Activated T-helper 2 cell treated with anti-CD3 and anti-CD28 coated beads, Interferon-gamma antibody, Interleukin-2, Interleukin-4, amounts not matched to agents 10 μg/mL and 5 μg/mL and 100 μg/mL, durations not matched to agents 14 hours and 24 hours and 36 hours (primary cell): ENCODE measurements around the gene BBS12. TPM values are rescaled to one million over a fixed set of nuclear protein-coding genes. Genes with fewer than 3 reads are reported as not detected.

Experiments
- DNase-seq: peaks from one replicate; pipeline ENCODE4 v3.0.0; 2021; ENCODE audit warnings: low spot score
- H3K27ac Mint-ChIP-seq: one replicate; pipeline ENCODE4 v1.8.0; 2021; ENCODE audit warnings: mixed read lengths
- H3K27me3 Mint-ChIP-seq: one replicate; pipeline ENCODE4 v1.8.0; 2021; ENCODE audit warnings: low read depth, mixed read lengths
- H3K36me3 Mint-ChIP-seq: one replicate; pipeline ENCODE4 v1.8.0; 2021; ENCODE audit warnings: low read depth, mixed read lengths
- H3K4me1 Mint-ChIP-seq: one replicate; pipeline ENCODE4 v1.8.0; 2021; ENCODE audit warnings: low read depth, mixed read lengths
- H3K4me3 Mint-ChIP-seq: one replicate; pipeline ENCODE4 v1.8.0; 2021; ENCODE audit warnings: low read depth, mild to moderate bottlenecking, moderate library complexity, mixed read lengths
- H3K9me3 Mint-ChIP-seq: one replicate; pipeline ENCODE4 v1.8.0; 2021; ENCODE audit warnings: mixed read lengths
- intact Hi-C: fragments of 100-400 bp; cut with micrococcal nuclease; formaldehyde crosslinking; loops from one replicate; pipeline ENCODE4 v1.15.1; 2023
- total RNA-seq: library from RNA; stranded (reverse); gene quantifications from 2 replicates; pipeline ENCODE4 v1.2.3, GENCODE V29; 2022

BBS12 gene
- total RNA-seq, 1 donor from 2014 or later: 3.7 TPM

GRCh38 chr4:122758033-122758432, 25.5 kb downstream of the BBS12 start:
- no peaks in the 10 kb centered on the region for H3K36me3 Mint-ChIP-seq

GRCh38 chr4:122759639-122760310, 27.3 kb downstream of the BBS12 start:
- intact Hi-C loops: loop anchor here (2.0 to 5.0 kb wide), 2 partner anchors 163 to 338 kb away; partner anchors contain the start of gene NUDT6
- Mint-ChIP-seq H3K9me3 (no peaks in the 10 kb centered on the region), H3K27ac (no peak overlapping the region), H3K4me3 (no peak overlapping the region), H3K27me3 (peaks cover 11% of the 10 kb centered on the region), H3K4me1 (peaks cover 23% of the 10 kb centered on the region), H3K36me3 (no peaks in the 10 kb centered on the region)
- no peak for DNase-seq

More at GRCh38 chr4:122758033-122758432, 25.5 kb downstream of the BBS12 start:
- Mint-ChIP-seq H3K27me3 (peaks cover 23% of the 10 kb centered on the region), H3K27ac (no peak overlapping the region), H3K9me3 (no peaks in the 10 kb centered on the region), H3K4me1 (peaks cover 15% of the 10 kb centered on the region), H3K4me3 (no peak overlapping the region)
- no peak for DNase-seq
- intact Hi-C loops: loop anchor here (2.0 to 5.0 kb wide), 2 partner anchors 165 to 339 kb away; partner anchors contain the start of gene NUDT6

DNA sequence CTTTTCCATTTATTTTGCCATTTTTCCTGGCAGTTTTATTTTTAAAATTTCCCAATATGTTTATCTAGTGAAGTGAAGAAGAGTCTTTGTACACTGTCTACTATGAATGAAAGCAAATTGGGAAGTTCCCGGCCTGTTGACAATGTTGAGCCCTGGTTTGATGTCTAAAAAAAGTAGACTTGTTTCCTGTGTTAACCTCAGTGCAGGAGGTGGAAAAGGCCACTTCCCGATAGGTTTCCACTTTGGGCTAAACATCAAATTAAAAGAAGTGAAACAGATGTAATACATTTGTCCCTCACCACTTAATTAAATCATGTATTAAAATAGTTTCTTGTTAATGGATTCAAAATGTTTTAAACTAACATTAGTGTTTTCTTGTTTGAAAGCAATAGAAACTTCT, 30.0 kb downstream of the BBS12 start:
- H3K4me1 Mint-ChIP-seq: peaks cover 28% of the 10 kb centered on the region
- H3K9me3 Mint-ChIP-seq: no peaks in the 10 kb centered on the region
- no peak overlapping the region for H3K27ac Mint-ChIP-seq
- H3K4me3 Mint-ChIP-seq: no peak overlapping the region
- DNase-seq: no peak
- peaks cover 1% of the 10 kb centered on the region for H3K27me3 Mint-ChIP-seq
- no peaks in the 10 kb centered on the region for H3K36me3 Mint-ChIP-seq
- intact Hi-C loops: loop anchor here (1.0 kb wide), 1 partner anchor 65 kb away; no protein-coding TSS in a partner anchor

DNA sequence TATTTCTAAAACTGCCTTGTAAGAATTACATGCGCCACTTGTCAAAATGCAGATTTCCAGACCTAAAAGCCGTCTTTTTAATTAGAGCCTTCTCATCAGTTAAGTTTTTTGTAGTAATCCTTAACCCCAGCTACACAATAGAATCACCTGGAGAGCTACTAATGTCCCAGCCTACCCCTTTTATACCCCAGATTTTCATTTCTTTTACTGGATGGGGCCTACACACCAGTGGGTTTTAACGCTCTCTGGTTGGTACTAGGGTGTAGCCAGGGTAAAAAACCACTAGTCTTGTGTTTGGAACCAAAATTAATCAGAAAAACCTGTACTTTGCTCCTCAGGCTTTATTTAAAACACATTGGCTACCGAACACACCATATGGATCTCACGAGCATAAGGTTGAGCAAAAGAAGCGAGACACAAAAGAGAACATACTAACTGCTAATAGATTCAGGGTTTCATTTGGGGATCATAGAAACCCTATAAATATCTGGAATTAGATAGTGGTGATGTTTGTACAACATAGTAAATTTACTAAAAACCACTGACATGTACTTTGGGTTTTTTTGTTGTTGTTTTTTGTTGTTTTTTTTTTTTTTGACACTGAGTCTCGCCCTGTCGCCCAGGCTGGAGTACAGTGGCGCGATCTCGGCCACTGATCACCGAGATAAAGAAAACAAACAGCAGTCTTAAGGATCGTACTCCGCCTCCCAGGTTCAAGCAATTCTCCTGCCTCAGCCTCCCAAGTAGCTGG, 30.6 kb downstream of the BBS12 start:
- H3K36me3 Mint-ChIP-seq: no peaks in the 10 kb centered on the region
- H3K27ac Mint-ChIP-seq: no peak overlapping the region
- DNase-seq: no peak
- intact Hi-C loops: loop anchor here (1.0 kb wide), 1 partner anchor 64 kb away; no protein-coding TSS in a partner anchor
- peaks cover 24% of the 10 kb centered on the region for H3K4me1 Mint-ChIP-seq
- no peaks in the 10 kb centered on the region for H3K27me3 Mint-ChIP-seq
- H3K4me3 Mint-ChIP-seq: no peak overlapping the region
- H3K9me3 Mint-ChIP-seq: no peaks in the 10 kb centered on the region

- Mint-ChIP-seq H3K36me3 (no peaks in the 10 kb centered on the region), H3K27me3 (no peaks in the 10 kb centered on the region), H3K4me1 (peaks cover 22% of the 10 kb centered on the region), H3K27ac (peak overlapping the region; percentile 56), H3K9me3 (no peaks in the 10 kb centered on the region), H3K4me3 (no peak overlapping the region)
- intact Hi-C loops: loop anchor here (1.0 to 2.0 kb wide), 3 partner anchors 17 to 50 kb away; no protein-coding TSS in a partner anchor
- no peak for DNase-seq
Observed at GRCh38 chr4:122764071-122764820, 31.7 kb downstream of the BBS12 start.

DNA sequence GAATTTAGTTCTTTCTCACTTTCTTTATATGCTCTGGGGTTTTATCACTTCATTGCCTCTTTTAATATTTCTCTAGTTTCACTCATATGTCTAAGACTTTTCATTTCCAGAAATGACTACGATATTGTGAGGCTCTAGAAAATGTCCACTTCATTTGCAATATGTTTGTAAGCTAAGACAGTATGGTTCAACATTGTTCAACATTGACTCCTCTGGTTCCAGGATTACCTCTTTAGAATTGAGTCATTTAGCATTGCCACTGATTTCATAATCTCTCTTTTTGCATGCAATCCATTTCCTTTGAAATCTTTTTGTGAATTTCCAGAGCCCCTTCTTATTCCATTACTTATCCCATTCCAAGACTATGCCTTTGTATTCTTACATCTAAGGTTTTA, 32.3 kb downstream of the BBS12 start:
- intact Hi-C loops: loop anchor here (1.0 to 2.0 kb wide), 3 partner anchors 18 to 49 kb away; no protein-coding TSS in a partner anchor
- no peak for DNase-seq
- H3K4me1 Mint-ChIP-seq: peaks cover 22% of the 10 kb centered on the region
- no peaks in the 10 kb centered on the region for H3K36me3 Mint-ChIP-seq
- no peaks in the 10 kb centered on the region for H3K9me3 Mint-ChIP-seq
- no peaks in the 10 kb centered on the region for H3K27me3 Mint-ChIP-seq
- H3K4me3 Mint-ChIP-seq: no peak overlapping the region
- H3K27ac Mint-ChIP-seq: peak overlapping the region; percentile 56

GRCh38 chr4:122765692-122766352, 33.3 kb downstream of the BBS12 start:
- DNase-seq: no peak
- intact Hi-C loops: loop anchor here (2.0 kb wide), 2 partner anchors 19 to 21 kb away; no protein-coding TSS in a partner anchor
- H3K27ac Mint-ChIP-seq: no peak overlapping the region
- H3K9me3 Mint-ChIP-seq: no peaks in the 10 kb centered on the region
- no peaks in the 10 kb centered on the region for H3K36me3 Mint-ChIP-seq
- no peak overlapping the region for H3K4me3 Mint-ChIP-seq
- peaks cover 22% of the 10 kb centered on the region for H3K4me1 Mint-ChIP-seq
- no peaks in the 10 kb centered on the region for H3K27me3 Mint-ChIP-seq

DNA sequence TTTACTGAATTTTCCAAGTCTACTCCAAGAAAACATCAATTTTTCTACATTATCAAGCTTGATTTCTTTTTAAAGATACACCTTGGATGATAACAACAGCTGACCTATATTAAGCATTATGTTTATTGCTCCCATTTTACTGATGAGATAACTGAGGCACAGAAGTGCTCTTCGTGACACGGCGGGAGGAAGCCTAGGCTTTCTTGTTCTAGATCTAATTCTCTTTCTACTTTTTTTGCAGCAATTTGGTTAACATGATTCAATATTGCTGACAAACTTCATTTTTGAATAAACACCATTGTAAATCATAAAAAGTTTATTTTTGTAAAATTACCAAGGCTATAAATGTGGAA, 33.8 kb downstream of the BBS12 start:
- H3K4me1 Mint-ChIP-seq: peaks cover 22% of the 10 kb centered on the region
- H3K27ac Mint-ChIP-seq: no peak overlapping the region

GRCh38 chr4:122766950-122767349, 34.4 kb downstream of the BBS12 start:
- intact Hi-C loops: no loop called here
- H3K4me3 Mint-ChIP-seq: no peak overlapping the region
- DNase-seq: no peak
- H3K9me3 Mint-ChIP-seq: no peaks in the 10 kb centered on the region
- no peaks in the 10 kb centered on the region for H3K36me3 Mint-ChIP-seq
- H3K27me3 Mint-ChIP-seq: no peaks in the 10 kb centered on the region
- peaks cover 22% of the 10 kb centered on the region for H3K4me1 Mint-ChIP-seq
- H3K27ac Mint-ChIP-seq: no peak overlapping the region

More for the DNA sequence above, 33.8 kb downstream of the BBS12 start:
- Mint-ChIP-seq H3K36me3 (no peaks in the 10 kb centered on the region), H3K27me3 (no peaks in the 10 kb centered on the region), H3K9me3 (no peaks in the 10 kb centered on the region), H3K4me3 (no peak overlapping the region)
- intact Hi-C loops: no loop called here
- DNase-seq: no peak

DNA sequence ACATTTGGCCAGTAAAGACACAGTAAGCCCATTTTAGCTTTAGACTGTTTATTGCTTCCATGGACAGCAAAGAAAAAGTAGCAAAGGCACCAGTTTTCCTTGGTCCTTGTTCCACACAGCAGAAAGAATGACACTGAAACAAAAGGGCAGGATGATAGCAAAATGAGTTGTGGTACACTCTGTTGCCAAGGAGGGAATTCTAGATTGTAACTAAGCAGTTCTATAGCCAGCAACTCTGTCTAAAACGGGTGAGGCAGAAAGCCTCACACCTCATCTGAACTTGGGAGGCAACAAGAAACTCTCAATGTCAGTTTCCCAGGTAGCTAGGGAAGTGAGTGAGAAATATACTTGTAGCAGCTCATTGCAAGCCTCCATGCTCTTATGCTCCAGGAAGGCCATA, 39.2 kb downstream of the BBS12 start:
- intact Hi-C loops: no loop called here
- Mint-ChIP-seq H3K27me3 (no peaks in the 10 kb centered on the region), H3K4me1 (no peaks in the 10 kb centered on the region), H3K27ac (no peak overlapping the region), H3K9me3 (no peaks in the 10 kb centered on the region), H3K36me3 (no peaks in the 10 kb centered on the region), H3K4me3 (no peak overlapping the region)
- DNase-seq: no peak

GRCh38 chr4:122772311-122772710, 39.8 kb downstream of the BBS12 start:
- no peak for DNase-seq
- Mint-ChIP-seq H3K9me3 (no peaks in the 10 kb centered on the region), H3K27ac (no peak overlapping the region), H3K36me3 (no peaks in the 10 kb centered on the region), H3K4me3 (no peak overlapping the region), H3K27me3 (no peaks in the 10 kb centered on the region), H3K4me1 (no peaks in the 10 kb centered on the region)
- intact Hi-C loops: no loop called here

GRCh38 chr4:122772986-122773385, 40.5 kb downstream of the BBS12 start:
- Mint-ChIP-seq H3K36me3 (no peaks in the 10 kb centered on the region), H3K27ac (no peak overlapping the region), H3K27me3 (no peaks in the 10 kb centered on the region), H3K4me3 (no peak overlapping the region), H3K4me1 (no peaks in the 10 kb centered on the region), H3K9me3 (no peaks in the 10 kb centered on the region)
- intact Hi-C loops: no loop called here
- DNase-seq: no peak
